T47D (cell line): ENCODE measurements around the gene TATDN2.

Experiments
- DNase-seq, 2 experiments: peaks; one replicate each; pipeline versions ENCODE4 v3.0.0 to v3.0.0-alpha.2; 2011 to 2012; ENCODE audit warnings: low read depth in 1 of 2, low spot score in 1 of 2
- JUND ChIP-seq: IDR thresholded peaks from 2 replicates; pipeline ENCODE4 v1.6.1; 2012; ENCODE audit warnings: low read depth
- in situ Hi-C: cut with HindIII; loops from 2 replicates; pipeline ENCODE4 v1.10.0; 2016; ENCODE audit warnings: low sequenced_read_pairs, low pct_unique_long_range_greater_than_20kb

Gene TATDN2

GRCh38 chr3:10308678-10309077, 60.4 kb downstream of the TATDN2 start:
- in situ Hi-C loops: no loop called here
- no peak for DNase-seq
- TF ChIP-seq JUND: no peak

GRCh38 chr3:10309736-10310135, 61.5 kb downstream of the TATDN2 start:
- no peak for TF ChIP-seq JUND
- in situ Hi-C loops: no loop called here
- no peak for DNase-seq

GRCh38 chr3:10310578-10310977, 62.3 kb downstream of the TATDN2 start:
- in situ Hi-C loops: no loop called here
- no peak for TF ChIP-seq JUND
- no peak for DNase-seq

GRCh38 chr3:10311710-10312109, 63.5 kb downstream of the TATDN2 start:
- in situ Hi-C loops: no loop called here
- no peak for DNase-seq
- no peak for TF ChIP-seq JUND

GRCh38 chr3:10312391-10312790, 64.1 kb downstream of the TATDN2 start:
- TF ChIP-seq JUND: no peak
- no peak for DNase-seq
- in situ Hi-C loops: no loop called here

DNA sequence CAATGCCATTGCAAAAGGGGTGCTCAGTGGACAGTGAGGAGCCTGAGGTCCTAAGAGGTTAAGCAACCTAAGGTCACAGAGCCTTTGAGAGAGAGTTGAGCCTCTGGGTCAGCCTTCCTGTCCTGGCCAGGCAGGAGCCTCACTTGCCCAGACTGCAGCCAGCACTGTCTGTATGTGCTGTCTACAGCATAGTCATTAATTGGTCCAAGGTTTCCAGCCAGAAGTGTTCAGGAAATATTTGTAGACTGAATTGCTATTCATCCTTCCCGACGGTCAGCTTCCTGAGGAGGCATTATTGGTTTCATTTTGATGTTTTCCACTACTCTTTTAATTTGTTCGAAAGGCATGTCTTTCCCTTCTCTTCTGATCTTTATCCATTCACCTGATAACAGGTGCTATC, 64.6 kb downstream of the TATDN2 start:
- DNase-seq: no peak
- in situ Hi-C loops: no loop called here
- TF ChIP-seq JUND: no peak

- in situ Hi-C loops: no loop called here
- no peak for TF ChIP-seq JUND
- DNase-seq: no peak
Observed at GRCh38 chr3:10315101-10315500, 66.8 kb downstream of the TATDN2 start.

- no peak for TF ChIP-seq JUND
- in situ Hi-C loops: no loop called here
- no peak for DNase-seq
Observed at GRCh38 chr3:10315771-10316344, 67.6 kb downstream of the TATDN2 start.

GRCh38 chr3:10317311-10317960, 69.2 kb downstream of the TATDN2 start:
- no peak for DNase-seq
- TF ChIP-seq JUND: no peak

GRCh38 chr3:10317961-10318350, 69.7 kb downstream of the TATDN2 start:
- no peak for DNase-seq
- in situ Hi-C loops: no loop called here
- TF ChIP-seq JUND: no peak

More at GRCh38 chr3:10317311-10317960, 69.2 kb downstream of the TATDN2 start:
- in situ Hi-C loops: no loop called here

DNA sequence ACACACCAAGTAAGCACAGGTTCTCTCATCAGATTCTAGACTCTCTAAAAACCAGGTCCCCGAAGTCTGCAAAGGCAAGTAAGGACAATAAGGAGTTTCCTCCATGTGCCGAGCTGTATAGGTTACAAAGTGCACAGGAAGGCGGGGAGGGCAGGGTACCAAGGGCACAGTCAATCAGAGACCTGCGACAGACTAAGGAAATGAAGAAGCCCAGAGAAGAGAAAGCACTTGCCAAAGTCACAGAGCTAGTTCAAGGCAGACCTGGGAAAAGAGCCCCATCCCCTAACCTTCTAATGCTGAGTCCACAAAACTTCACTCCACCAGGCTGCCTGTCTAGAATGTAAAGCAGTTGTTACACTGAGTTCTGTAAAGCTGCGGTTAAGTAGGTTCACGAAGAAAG, 71.0 kb downstream of the TATDN2 start:
- in situ Hi-C loops: no loop called here

DNA sequence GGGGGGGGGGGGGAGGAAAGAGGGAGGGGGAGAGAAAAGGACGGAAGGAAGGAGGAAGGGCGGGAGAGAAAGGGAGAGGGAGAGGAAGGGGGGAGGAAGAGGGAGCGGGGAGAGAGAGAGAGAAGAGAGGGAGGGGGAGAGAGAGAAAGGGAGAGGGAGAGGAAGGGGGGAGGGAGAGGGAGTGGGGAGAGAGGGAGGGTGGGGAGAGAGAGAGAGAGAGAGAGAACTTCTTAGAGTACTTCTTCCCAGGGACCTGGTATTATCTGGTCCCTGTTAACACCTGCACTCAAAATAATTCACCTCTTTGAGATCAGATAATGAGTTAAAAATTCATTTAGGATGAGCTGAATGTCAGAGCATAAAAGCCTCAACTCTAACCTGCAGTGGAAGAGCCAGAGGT, 71.5 kb downstream of the TATDN2 start:
- in situ Hi-C loops: no loop called here
- no peak for TF ChIP-seq JUND
- no peak for DNase-seq

More for the DNA sequence above, 71.0 kb downstream of the TATDN2 start:
- DNase-seq: no peak
- no peak for TF ChIP-seq JUND

DNA sequence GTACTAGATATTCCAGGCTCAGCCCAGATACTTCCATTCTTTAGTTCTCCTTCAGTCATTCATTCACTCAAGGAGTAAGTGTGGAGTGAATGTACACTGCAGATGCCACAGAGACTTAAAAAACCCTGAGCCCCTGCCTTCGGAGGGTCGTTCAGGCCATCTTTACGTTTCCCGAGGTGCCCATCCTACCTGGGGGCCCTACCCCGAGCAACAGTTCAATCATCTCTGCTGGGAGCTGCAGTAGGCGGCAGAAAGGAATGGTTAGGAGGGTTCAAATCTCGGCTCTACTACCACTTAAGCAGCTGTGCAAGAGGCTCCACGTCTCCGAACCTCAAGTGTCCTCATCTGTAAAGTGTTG, 72.0 kb downstream of the TATDN2 start:
- DNase-seq: no peak
- in situ Hi-C loops: no loop called here
- no peak for TF ChIP-seq JUND

DNA sequence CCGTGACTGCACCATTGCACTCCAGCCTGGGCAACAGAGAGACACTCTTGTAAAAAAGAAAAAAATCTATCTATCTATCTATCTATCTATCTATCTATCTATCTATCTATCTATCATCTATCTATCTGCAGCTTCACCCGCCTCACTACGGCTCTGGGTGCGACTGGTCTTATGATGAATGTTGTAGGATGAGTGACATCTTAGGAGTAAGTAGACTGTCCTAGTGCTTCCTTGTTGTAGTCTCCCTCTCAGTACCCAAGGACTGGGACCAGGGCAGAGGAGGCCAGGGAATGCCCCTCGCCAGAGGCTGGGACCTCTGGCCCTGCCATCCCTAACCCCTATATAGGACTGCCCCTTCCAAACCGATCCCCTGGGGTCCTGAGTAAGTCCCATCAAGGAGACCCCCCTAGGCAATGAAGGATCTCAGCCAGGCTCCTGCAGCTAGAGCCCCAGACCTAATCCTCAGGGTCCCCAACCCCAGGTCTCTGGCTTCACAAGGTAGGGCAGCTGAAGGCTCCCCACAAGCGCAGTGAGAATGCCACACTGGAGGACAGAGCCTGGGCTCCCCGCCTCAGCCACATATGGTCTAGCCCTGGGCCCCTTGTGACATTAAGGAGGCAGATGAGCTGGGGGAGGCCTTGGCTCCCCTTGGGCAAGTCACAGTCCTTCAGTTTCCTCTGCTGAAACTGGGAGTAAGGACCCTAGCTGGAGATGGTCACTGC, 73.5 kb downstream of the TATDN2 start:
- TF ChIP-seq JUND: no peak
- in situ Hi-C loops: no loop called here
- no peak for DNase-seq
